ENCODE results near the gene SOS2.

SOS2 gene

DNA sequence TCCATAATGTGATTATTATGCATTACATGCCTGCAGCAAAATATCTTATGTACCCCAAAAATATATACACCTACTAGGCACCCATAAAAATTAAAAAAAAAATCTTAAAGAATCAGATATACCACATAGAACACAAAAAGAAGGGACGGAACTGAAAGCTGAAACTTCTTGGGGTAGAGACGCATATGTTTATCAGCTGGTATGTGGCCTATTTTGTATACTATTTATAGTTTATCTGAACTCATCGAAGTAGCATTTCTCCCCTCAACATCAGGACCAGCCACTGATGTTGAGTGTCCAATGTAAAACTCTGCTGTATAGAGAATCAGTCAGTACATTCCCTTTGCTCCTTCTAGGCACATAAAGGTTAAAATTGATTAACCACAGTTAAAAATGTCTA lies 22.9 kb upstream of the SOS2 start:
- Histone ChIP-seq H3K9me3 (ENCODE audit: insufficient read depth, low read length) (no peaks in the 10 kb centered on the region), H4K20me1 (ENCODE audit: low read depth, low read length) (no peaks in the 10 kb centered on the region), H3K79me2 (ENCODE audit: insufficient read depth, low read length) (no peaks in the 10 kb centered on the region), H3F3A (ENCODE audit: insufficient read depth) (no peaks in the 10 kb centered on the region), H3K27ac (ENCODE audit: low read depth, low read length) (no peak overlapping the region), H3K4me2 (ENCODE audit: low read depth, low read length, poor library complexity, severe bottlenecking) (no peak overlapping the region), H3K4me3 (ENCODE audit: insufficient read depth, low read length, poor library complexity, severe bottlenecking) (no peak overlapping the region), H3K9ac (ENCODE audit: low read length) (no peak overlapping the region), H3K27me3 (ENCODE audit: low read length) (no peaks in the 10 kb centered on the region), H3K36me3 (ENCODE audit: low read length) (no peaks in the 10 kb centered on the region), H2AFZ (ENCODE audit: low read depth, low read length, severe bottlenecking) (no peak overlapping the region), H3K9me2 (replicated peaks; ENCODE audit: insufficient read depth, low read length) (no peaks in the 10 kb centered on the region)
- TF ChIP-seq, protein P1, sequence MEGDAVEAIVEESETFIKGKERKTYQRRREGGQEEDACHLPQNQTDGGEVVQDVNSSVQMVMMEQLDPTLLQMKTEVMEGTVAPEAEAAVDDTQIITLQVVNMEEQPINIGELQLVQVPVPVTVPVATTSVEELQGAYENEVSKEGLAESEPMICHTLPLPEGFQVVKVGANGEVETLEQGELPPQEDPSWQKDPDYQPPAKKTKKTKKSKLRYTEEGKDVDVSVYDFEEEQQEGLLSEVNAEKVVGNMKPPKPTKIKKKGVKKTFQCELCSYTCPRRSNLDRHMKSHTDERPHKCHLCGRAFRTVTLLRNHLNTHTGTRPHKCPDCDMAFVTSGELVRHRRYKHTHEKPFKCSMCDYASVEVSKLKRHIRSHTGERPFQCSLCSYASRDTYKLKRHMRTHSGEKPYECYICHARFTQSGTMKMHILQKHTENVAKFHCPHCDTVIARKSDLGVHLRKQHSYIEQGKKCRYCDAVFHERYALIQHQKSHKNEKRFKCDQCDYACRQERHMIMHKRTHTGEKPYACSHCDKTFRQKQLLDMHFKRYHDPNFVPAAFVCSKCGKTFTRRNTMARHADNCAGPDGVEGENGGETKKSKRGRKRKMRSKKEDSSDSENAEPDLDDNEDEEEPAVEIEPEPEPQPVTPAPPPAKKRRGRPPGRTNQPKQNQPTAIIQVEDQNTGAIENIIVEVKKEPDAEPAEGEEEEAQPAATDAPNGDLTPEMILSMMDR (IDR thresholded peaks at IDR 0.05; ENCODE audit: insufficient read depth, low read length, poor library complexity, severe bottlenecking), result no peak
- TF ChIP-seq EZH2phosphoT487 (conservative IDR thresholded peaks at IDR 0.05; ENCODE audit: low read length), result no peak

DNA sequence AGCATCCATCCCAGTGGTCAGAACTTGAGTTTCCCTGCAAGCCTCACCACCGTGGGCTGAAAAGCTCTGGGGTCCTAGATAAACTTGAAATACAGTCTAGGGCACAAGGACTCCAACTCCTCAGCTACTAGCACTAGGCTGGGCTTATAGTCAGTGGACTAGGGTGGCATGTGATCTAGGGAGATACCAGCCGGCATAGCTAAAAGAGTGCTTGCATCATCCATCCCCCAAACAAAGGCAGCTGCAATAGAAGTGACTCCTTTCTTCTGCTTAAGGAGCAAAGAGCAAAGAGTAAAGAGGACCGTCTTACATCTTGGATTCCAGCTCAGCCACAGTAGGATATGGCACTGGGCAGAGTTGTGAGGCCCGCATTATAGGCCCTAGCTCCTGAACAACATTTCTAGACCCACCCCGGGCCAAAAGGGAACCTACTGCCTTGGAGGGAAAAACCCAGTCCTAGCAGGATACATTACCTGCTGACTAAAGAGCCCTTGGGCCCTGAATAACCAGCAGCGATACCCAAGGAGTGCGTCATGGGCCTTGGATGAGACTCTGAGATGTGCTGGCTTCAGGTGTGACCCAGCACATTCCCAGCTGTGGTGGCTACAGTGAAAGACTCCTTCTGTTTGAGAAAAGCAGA lies 17.9 kb upstream of the SOS2 start:
- no peak overlapping the region for H3K4me3 ChIP-seq (ENCODE audit: insufficient read depth, low read length, poor library complexity, severe bottlenecking)
- no peaks in the 10 kb centered on the region for H3K9me3 ChIP-seq (ENCODE audit: insufficient read depth, low read length)
- H3K27ac ChIP-seq (ENCODE audit: low read depth, low read length), result no peak overlapping the region
- no peaks in the 10 kb centered on the region for H3K9me2 ChIP-seq (replicated peaks; ENCODE audit: insufficient read depth, low read length)
- no peaks in the 10 kb centered on the region for H3K27me3 ChIP-seq (ENCODE audit: low read length)
- peaks cover 3% of the 10 kb centered on the region; the same call in 1 of the 2 replicates for H3K36me3 ChIP-seq (ENCODE audit: low read length)
- no peaks in the 10 kb centered on the region for H4K20me1 ChIP-seq (ENCODE audit: low read depth, low read length)
- H3K9ac ChIP-seq (ENCODE audit: low read length), result no peak overlapping the region
- TF ChIP-seq EZH2phosphoT487 (conservative IDR thresholded peaks at IDR 0.05; ENCODE audit: low read length), result no peak
- TF ChIP-seq, protein P1 (IDR thresholded peaks at IDR 0.05; ENCODE audit: insufficient read depth, low read length, poor library complexity, severe bottlenecking), result no peak
- no peaks in the 10 kb centered on the region for H3K79me2 ChIP-seq (ENCODE audit: insufficient read depth, low read length)
- no peak overlapping the region for H3K4me2 ChIP-seq (ENCODE audit: low read depth, low read length, poor library complexity, severe bottlenecking)
- no peaks in the 10 kb centered on the region for H3F3A ChIP-seq (ENCODE audit: insufficient read depth)
- H2AFZ ChIP-seq (ENCODE audit: low read depth, low read length, severe bottlenecking), result no peak overlapping the region

DNA sequence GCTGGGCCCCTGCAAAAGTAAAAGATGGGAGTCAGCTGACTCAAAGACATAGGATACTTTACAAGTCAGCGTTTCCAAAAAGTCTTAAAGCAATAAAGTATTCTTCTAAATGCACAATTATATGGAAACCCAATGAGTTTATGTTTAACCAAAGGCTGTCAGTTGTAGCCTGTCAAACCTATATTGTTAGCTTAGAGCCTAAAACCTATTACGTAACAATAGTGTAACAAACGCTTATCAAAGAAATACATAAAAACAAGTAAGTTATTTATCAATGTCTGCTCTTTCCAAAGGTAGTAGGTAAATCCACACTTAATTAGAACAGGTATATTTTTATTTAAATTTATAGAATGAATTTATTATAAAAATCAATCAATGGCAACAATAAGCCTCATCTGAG lies 15.9 kb upstream of the SOS2 start:
- Histone ChIP-seq H3K9ac (ENCODE audit: low read length) (no peak overlapping the region), H3K4me3 (ENCODE audit: insufficient read depth, low read length, poor library complexity, severe bottlenecking) (no peak overlapping the region), H3K36me3 (ENCODE audit: low read length) (peaks cover 3% of the 10 kb centered on the region; the same call in 1 of the 2 replicates), H3K79me2 (ENCODE audit: insufficient read depth, low read length) (no peaks in the 10 kb centered on the region), H3K27ac (ENCODE audit: low read depth, low read length) (no peak overlapping the region), H2AFZ (ENCODE audit: low read depth, low read length, severe bottlenecking) (no peak overlapping the region), H3K4me2 (ENCODE audit: low read depth, low read length, poor library complexity, severe bottlenecking) (no peak overlapping the region), H3K27me3 (ENCODE audit: low read length) (no peaks in the 10 kb centered on the region), H3K9me2 (replicated peaks; ENCODE audit: insufficient read depth, low read length) (no peaks in the 10 kb centered on the region), H4K20me1 (ENCODE audit: low read depth, low read length) (no peaks in the 10 kb centered on the region), H3F3A (ENCODE audit: insufficient read depth) (peaks cover 9% of the 10 kb centered on the region; the same call in 1 of the 2 replicates), H3K9me3 (ENCODE audit: insufficient read depth, low read length) (no peaks in the 10 kb centered on the region)
- TF ChIP-seq, protein P1 (IDR thresholded peaks at IDR 0.05; ENCODE audit: insufficient read depth, low read length, poor library complexity, severe bottlenecking), result no peak
- TF ChIP-seq EZH2phosphoT487 (conservative IDR thresholded peaks at IDR 0.05; ENCODE audit: low read length), result no peak

Measured in SU-DHL-6 (cell line).